Measurements from ENCODE around the gene MGST3. TPM values are rescaled to one million over a fixed set of nuclear protein-coding genes. Genes with fewer than 3 reads are reported as not detected.

Gene MGST3
- total and polyA plus RNA-seq, 2 experiments from 2014 or later, result 84.5 to 262 TPM

DNA sequence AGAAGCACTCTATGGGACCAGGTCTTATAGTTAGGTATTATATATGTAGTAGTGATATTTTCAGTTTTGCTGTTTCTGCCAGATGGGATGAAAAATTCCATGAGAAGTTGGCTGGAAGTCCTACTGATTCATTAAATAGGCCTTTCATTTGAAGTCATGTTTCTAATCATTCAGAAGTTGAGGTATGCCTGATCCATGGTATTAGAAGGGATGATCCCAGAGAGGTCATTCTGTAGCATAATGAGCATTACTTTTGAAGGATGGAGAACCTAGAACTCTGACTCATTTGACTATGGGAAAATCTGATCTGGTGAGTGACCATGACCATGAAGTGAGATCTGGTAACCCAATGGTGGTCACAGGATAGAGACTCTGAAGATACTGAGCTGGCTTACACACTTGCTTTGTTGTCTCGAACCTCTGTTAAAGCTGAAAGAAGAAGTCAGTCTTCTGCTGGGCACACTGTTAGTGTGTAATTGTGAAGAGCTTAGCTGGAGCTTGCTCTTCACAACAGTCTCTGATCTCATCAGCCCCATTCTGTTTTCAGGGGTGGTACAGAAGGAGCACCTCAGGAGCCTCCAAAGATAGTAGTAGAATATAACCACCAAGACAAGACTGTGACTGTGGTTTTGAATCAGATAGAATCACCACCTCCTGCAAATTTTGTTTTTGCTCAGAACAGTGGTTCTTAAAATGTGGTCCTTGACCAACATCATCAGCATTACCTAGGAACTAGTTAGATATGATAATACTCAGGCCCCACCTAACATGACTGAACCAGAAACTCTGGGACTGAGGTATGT, 9.0 kb downstream of the MGST3 start:
- Histone ChIP-seq H3K79me2 (replicated peaks; ENCODE audit: insufficient read depth) (peaks cover 73% of the 10 kb centered on the region), H4K20me1 (replicated peaks; ENCODE audit: insufficient read depth) (peaks cover 8% of the 10 kb centered on the region; the same call in 1 of the 2 replicates), H3K4me1 (ENCODE audit: insufficient read depth) (peaks cover 16% of the 10 kb centered on the region), H3K4me3 (no peak overlapping the region), H3K27me3 (ENCODE audit: insufficient read depth) (no peaks in the 10 kb centered on the region), H3K4me2 (no peak overlapping the region), H3F3A (replicated peaks; ENCODE audit: low read depth) (no peaks in the 10 kb centered on the region), H3K36me3 (ENCODE audit: insufficient read depth) (peaks cover 5% of the 10 kb centered on the region; the same call in 1 of the 2 replicates), H3K27ac (ENCODE audit: low read depth) (no peak overlapping the region), H2AFZ (no peak overlapping the region), H3K9me2 (ENCODE audit: insufficient read depth) (no peaks in the 10 kb centered on the region)
- peaks cover 24% of the 10 kb centered on the region for H3K4me1 Mint-ChIP-seq
- ATAC-seq (no peak), DNase-seq (ENCODE audit: low spot score) (no peak)
- no peaks in the 10 kb centered on the region for H3K9me3 Mint-ChIP-seq
- H3K4me3 Mint-ChIP-seq, result no peak overlapping the region
- peaks cover 5% of the 10 kb centered on the region for H3K27me3 Mint-ChIP-seq (ENCODE audit: insufficient read depth, low read depth, poor library complexity)
- no peak overlapping the region; the same call in 1 of the 2 replicates for H3K27ac Mint-ChIP-seq
- H3K36me3 Mint-ChIP-seq (ENCODE audit: low read depth), result no peaks in the 10 kb centered on the region
- TF ChIP-seq, protein P1, sequence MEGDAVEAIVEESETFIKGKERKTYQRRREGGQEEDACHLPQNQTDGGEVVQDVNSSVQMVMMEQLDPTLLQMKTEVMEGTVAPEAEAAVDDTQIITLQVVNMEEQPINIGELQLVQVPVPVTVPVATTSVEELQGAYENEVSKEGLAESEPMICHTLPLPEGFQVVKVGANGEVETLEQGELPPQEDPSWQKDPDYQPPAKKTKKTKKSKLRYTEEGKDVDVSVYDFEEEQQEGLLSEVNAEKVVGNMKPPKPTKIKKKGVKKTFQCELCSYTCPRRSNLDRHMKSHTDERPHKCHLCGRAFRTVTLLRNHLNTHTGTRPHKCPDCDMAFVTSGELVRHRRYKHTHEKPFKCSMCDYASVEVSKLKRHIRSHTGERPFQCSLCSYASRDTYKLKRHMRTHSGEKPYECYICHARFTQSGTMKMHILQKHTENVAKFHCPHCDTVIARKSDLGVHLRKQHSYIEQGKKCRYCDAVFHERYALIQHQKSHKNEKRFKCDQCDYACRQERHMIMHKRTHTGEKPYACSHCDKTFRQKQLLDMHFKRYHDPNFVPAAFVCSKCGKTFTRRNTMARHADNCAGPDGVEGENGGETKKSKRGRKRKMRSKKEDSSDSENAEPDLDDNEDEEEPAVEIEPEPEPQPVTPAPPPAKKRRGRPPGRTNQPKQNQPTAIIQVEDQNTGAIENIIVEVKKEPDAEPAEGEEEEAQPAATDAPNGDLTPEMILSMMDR (conservative IDR thresholded peaks at IDR 0.05; ENCODE audit: low read depth in 2 of 2), result no peak
- no peak for TF ChIP-seq POLR2AphosphoS5 (IDR thresholded peaks at IDR 0.05; ENCODE audit: low read depth)
- no peak for TF ChIP-seq CREB1 (CRISPR knock-in tag; IDR thresholded peaks at IDR 0.05; ENCODE audit: low read depth)
- TF ChIP-seq ZNF331 (CRISPR knock-in tag; IDR thresholded peaks at IDR 0.05; ENCODE audit: low read depth), result no peak
- no peak for TF ChIP-seq NANOG (IDR thresholded peaks at IDR 0.05; ENCODE audit: borderline replicate concordance)

DNA sequence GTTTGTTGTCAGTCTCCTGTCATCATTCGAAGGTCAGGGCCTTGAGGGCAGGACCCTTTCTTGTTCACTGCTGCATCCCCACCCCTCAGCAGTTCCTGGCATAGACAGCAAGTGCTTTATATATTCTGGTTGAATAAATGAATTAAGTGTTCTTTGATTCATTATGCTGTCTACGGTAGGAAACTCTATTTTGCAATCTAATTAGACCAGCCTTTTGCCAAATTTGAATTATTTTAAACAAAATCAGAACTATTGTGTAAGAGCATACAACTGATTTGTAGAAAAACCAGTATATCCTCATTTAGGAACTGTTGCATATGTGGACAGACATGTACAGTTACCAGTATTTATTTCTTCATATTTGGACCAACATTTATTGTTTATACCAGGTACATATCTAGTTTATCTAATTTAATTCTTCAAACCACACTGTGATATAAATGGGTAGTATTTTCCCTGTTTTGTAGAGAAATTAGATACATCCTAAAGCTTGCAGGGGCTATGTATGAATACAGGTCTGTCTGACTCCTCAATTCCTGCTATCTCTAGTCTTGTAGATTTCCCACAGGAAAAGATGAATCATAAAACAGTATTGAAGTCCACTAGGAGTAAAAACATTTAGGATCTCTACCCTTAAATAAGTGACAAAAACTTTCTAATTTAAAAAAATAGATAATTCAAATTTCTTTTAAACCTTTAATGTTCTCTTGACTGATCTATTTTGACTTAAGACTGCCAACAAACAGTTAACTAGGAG, 10.4 kb downstream of the MGST3 start:
- Histone ChIP-seq H2AFZ (no peak overlapping the region), H3K79me2 (replicated peaks; ENCODE audit: insufficient read depth) (peaks cover 65% of the 10 kb centered on the region), H4K20me1 (replicated peaks; ENCODE audit: insufficient read depth) (peaks cover 15% of the 10 kb centered on the region), H3K4me2 (no peak overlapping the region), H3F3A (replicated peaks; ENCODE audit: low read depth) (no peaks in the 10 kb centered on the region), H3K4me1 (ENCODE audit: insufficient read depth) (peaks cover 3% of the 10 kb centered on the region; the same call in 1 of the 2 replicates), H3K4me3 (no peak overlapping the region), H3K36me3 (ENCODE audit: insufficient read depth) (no peaks in the 10 kb centered on the region), H3K9me2 (ENCODE audit: insufficient read depth) (no peaks in the 10 kb centered on the region), H3K27me3 (ENCODE audit: insufficient read depth) (no peaks in the 10 kb centered on the region), H3K27ac (ENCODE audit: low read depth) (no peak overlapping the region)
- no peaks in the 10 kb centered on the region for H3K9me3 Mint-ChIP-seq
- no peaks in the 10 kb centered on the region for H3K27me3 Mint-ChIP-seq (ENCODE audit: insufficient read depth, low read depth, poor library complexity)
- no peaks in the 10 kb centered on the region for H3K36me3 Mint-ChIP-seq (ENCODE audit: low read depth)
- DNase-seq (ENCODE audit: low spot score), result no peak
- peaks cover 15% of the 10 kb centered on the region for H3K4me1 Mint-ChIP-seq
- no peak overlapping the region for H3K27ac Mint-ChIP-seq
- no peak for ATAC-seq
- H3K4me3 Mint-ChIP-seq, result no peak overlapping the region
- TF ChIP-seq EZH2phosphoT487 (IDR thresholded peaks at IDR 0.05; ENCODE audit: unreplicated experiment), result no peak
- TF ChIP-seq, protein P1 (conservative IDR thresholded peaks at IDR 0.05; ENCODE audit: low read depth in 2 of 2), result no peak
- TF ChIP-seq NANOG (IDR thresholded peaks at IDR 0.05; ENCODE audit: borderline replicate concordance), result no peak
- TF ChIP-seq STAT1 (IDR thresholded peaks at IDR 0.05; ENCODE audit: unreplicated experiment), result no peak
- no peak for TF ChIP-seq ZNF114 (CRISPR knock-in tag; IDR thresholded peaks at IDR 0.05)
- TF ChIP-seq, protein P2, sequence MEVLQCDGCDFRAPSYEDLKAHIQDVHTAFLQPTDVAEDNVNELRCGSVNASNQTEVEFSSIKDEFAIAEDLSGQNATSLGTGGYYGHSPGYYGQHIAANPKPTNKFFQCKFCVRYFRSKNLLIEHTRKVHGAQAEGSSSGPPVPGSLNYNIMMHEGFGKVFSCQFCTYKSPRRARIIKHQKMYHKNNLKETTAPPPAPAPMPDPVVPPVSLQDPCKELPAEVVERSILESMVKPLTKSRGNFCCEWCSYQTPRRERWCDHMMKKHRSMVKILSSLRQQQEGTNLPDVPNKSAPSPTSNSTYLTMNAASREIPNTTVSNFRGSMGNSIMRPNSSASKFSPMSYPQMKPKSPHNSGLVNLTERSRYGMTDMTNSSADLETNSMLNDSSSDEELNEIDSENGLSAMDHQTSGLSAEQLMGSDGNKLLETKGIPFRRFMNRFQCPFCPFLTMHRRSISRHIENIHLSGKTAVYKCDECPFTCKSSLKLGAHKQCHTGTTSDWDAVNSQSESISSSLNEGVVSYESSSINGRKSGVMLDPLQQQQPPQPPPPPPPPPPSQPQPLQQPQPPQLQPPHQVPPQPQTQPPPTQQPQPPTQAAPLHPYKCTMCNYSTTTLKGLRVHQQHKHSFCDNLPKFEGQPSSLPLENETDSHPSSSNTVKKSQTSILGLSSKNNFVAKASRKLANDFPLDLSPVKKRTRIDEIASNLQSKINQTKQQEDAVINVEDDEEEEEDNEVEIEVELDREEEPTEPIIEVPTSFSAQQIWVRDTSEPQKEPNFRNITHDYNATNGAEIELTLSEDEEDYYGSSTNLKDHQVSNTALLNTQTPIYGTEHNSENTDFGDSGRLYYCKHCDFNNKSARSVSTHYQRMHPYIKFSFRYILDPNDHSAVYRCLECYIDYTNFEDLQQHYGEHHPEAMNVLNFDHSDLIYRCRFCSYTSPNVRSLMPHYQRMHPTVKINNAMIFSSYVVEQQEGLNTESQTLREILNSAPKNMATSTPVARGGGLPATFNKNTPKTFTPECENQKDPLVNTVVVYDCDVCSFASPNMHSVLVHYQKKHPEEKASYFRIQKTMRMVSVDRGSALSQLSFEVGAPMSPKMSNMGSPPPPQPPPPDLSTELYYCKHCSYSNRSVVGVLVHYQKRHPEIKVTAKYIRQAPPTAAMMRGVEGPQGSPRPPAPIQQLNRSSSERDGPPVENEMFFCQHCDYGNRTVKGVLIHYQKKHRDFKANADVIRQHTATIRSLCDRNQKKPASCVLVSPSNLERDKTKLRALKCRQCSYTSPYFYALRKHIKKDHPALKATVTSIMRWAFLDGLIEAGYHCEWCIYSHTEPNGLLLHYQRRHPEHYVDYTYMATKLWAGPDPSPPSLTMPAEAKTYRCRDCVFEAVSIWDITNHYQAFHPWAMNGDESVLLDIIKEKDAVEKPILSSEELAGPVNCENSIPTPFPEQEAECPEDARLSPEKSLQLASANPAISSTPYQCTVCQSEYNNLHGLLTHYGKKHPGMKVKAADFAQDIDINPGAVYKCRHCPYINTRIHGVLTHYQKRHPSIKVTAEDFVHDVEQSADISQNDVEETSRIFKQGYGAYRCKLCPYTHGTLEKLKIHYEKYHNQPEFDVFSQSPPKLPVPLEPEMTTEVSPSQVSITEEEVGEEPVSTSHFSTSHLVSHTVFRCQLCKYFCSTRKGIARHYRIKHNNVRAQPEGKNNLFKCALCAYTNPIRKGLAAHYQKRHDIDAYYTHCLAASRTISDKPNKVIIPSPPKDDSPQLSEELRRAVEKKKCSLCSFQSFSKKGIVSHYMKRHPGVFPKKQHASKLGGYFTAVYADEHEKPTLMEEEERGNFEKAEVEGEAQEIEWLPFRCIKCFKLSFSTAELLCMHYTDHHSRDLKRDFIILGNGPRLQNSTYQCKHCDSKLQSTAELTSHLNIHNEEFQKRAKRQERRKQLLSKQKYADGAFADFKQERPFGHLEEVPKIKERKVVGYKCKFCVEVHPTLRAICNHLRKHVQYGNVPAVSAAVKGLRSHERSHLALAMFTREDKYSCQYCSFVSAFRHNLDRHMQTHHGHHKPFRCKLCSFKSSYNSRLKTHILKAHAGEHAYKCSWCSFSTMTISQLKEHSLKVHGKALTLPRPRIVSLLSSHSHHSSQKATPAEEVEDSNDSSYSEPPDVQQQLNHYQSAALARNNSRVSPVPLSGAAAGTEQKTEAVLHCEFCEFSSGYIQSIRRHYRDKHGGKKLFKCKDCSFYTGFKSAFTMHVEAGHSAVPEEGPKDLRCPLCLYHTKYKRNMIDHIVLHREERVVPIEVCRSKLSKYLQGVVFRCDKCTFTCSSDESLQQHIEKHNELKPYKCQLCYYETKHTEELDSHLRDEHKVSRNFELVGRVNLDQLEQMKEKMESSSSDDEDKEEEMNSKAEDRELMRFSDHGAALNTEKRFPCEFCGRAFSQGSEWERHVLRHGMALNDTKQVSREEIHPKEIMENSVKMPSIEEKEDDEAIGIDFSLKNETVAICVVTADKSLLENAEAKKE (CRISPR knock-in tag; IDR thresholded peaks at IDR 0.05), result no peak
